ENCODE data around the gene HYCC1. TPM values are rescaled to one million over a fixed set of nuclear protein-coding genes. Genes with fewer than 3 reads are reported as not detected.
"Not testable (repeated sequence)": the region's sequence is repeated elsewhere in the genome, so short reads cannot be mapped to it uniquely, and the experiment has no call there.

Gene HYCC1
- total and polyA plus RNA-seq, 4 experiments from 2014 or later = 11.1 to 19.6 (median 17.6) TPM

GRCh38 chr7:23046336-23046735 is 32.4 kb upstream of the HYCC1 start:
- H3K4me1 ChIP-seq (ENCODE audit: insufficient read depth, low read length); POLR2A ChIA-PET (ENCODE audit: partially characterized antibody); CTCF ChIA-PET (ENCODE audit: partially characterized antibody); H3K4me1 Mint-ChIP-seq; H3K9me3 Mint-ChIP-seq; H3K27me3 Mint-ChIP-seq; DNase-seq; H3K4me3 Mint-ChIP-seq; H3K27me3 ChIP-seq (ENCODE audit: insufficient read depth, low read length); H3K27ac Mint-ChIP-seq; intact Hi-C loops (cut with micrococcal nuclease); H3K36me3 Mint-ChIP-seq; H3K4me3 ChIP-seq (ENCODE audit: low read length in 2 of 2); H3K27ac ChIP-seq (ENCODE audit: low read depth, low read length); H3K9me3 ChIP-seq (ENCODE audit: control insufficient read depth in 1 of 2, low read length in 2 of 2); H3K36me3 ChIP-seq (ENCODE audit: insufficient read depth, low read length): not testable (repeated sequence)

DNA sequence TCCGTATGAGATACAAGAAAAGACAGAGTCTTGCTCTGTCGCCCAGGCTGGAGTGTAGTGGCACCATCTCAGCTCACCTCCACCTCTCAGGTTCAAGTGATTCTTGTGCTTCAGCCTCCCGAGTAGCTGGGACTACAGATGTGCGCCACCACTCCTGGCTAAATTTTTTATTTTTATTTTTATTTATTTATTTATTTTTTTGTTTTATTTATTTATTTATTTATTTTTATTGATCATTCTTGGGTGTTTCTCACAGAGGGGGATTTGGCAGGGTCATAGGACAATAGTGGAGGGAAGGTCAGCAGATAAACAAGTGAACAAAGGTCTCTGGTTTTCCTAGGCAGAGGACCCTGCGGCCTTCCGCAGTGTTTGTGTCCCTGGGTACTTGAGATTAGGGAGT is 31.2 kb upstream of the HYCC1 start:
- H3K4me3 Mint-ChIP-seq; H3K36me3 Mint-ChIP-seq; H3K27me3 Mint-ChIP-seq; H3K4me3 ChIP-seq (ENCODE audit: low read length in 2 of 2); H3K4me1 Mint-ChIP-seq; intact Hi-C loops (cut with micrococcal nuclease); H3K9me3 Mint-ChIP-seq; H3K27ac ChIP-seq (ENCODE audit: low read depth, low read length); H3K36me3 ChIP-seq (ENCODE audit: insufficient read depth, low read length); H3K27ac Mint-ChIP-seq; DNase-seq; POLR2A ChIA-PET (ENCODE audit: partially characterized antibody); H3K9me3 ChIP-seq (ENCODE audit: control insufficient read depth in 1 of 2, low read length in 2 of 2); H3K4me1 ChIP-seq (ENCODE audit: insufficient read depth, low read length); H3K27me3 ChIP-seq (ENCODE audit: insufficient read depth, low read length): not testable (repeated sequence)
- CTCF ChIA-PET (ENCODE audit: partially characterized antibody) = interaction anchor here (2.7 kb wide), 1 partner anchor 9 kb away, joined by 27 read pairs; no protein-coding TSS in a partner anchor

DNA sequence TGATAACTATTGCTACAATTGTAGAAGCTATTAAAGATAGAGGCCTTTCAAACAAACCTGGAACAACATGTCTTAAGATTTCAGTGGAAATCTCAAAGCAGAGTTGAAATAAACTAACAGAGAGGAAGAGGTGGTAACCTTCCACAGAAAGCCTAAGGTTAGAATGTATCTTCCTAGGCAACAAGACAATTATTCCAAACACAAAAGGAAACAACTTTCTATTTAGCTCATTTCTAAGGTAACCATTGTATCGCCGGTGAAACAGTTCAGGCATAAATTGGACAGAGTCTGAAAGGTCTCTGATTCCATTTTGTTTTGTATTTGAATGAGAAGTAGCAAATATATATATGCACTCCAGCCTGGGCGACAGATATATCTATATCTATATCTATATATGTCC is 30.7 kb upstream of the HYCC1 start:
- ChIA-PET POLR2A (ENCODE audit: partially characterized antibody) (no interaction called here), CTCF (ENCODE audit: partially characterized antibody) (interaction anchor here (1.0 to 2.7 kb wide), 2 partner anchors 10 to 13 kb away, joined by 5 to 27 read pairs; no protein-coding TSS in a partner anchor)
- no peak overlapping the region for H3K27ac Mint-ChIP-seq
- H3K36me3 Mint-ChIP-seq = no peaks in the 10 kb centered on the region
- no peaks in the 10 kb centered on the region for H3K27me3 ChIP-seq (ENCODE audit: insufficient read depth, low read length)
- H3K27ac ChIP-seq (ENCODE audit: low read depth, low read length) = no peak overlapping the region
- H3K4me1 Mint-ChIP-seq = peaks cover 0 to 1% (median 0%) of the 10 kb centered on the region in 4 donors
- H3K9me3 Mint-ChIP-seq = peaks cover 0 to 5% (median 0%) of the 10 kb centered on the region in 8 donors
- no peak for DNase-seq
- no peaks in the 10 kb centered on the region for H3K36me3 ChIP-seq (ENCODE audit: insufficient read depth, low read length)
- H3K4me1 ChIP-seq (ENCODE audit: insufficient read depth, low read length) = no peaks in the 10 kb centered on the region
- no peaks in the 10 kb centered on the region for H3K9me3 ChIP-seq (ENCODE audit: control insufficient read depth in 1 of 2, low read length in 2 of 2)
- intact Hi-C loops (cut with micrococcal nuclease) = no loop called here
- H3K4me3 ChIP-seq (ENCODE audit: low read length in 2 of 2) = no peak overlapping the region
- peaks cover 2 to 3% of the 10 kb centered on the region in 2 donors for H3K27me3 Mint-ChIP-seq
- H3K4me3 Mint-ChIP-seq = no peak overlapping the region

GRCh38 chr7:23043441-23043840 is 29.5 kb upstream of the HYCC1 start:
- Mint-ChIP-seq H3K4me1 (peaks cover 0 to 1% (median 0%) of the 10 kb centered on the region in 4 donors), H3K27ac (no peak overlapping the region), H3K27me3 (peaks cover 2 to 3% of the 10 kb centered on the region in 2 donors), H3K9me3 (peaks cover 0 to 5% (median 0%) of the 10 kb centered on the region in 8 donors), H3K36me3 (no peaks in the 10 kb centered on the region), H3K4me3 (no peak overlapping the region)
- Histone ChIP-seq H3K4me1 (ENCODE audit: insufficient read depth, low read length) (no peaks in the 10 kb centered on the region), H3K27me3 (ENCODE audit: insufficient read depth, low read length) (no peaks in the 10 kb centered on the region), H3K9me3 (ENCODE audit: control insufficient read depth in 1 of 2, low read length in 2 of 2) (no peaks in the 10 kb centered on the region), H3K27ac (ENCODE audit: low read depth, low read length) (no peak overlapping the region), H3K36me3 (ENCODE audit: insufficient read depth, low read length) (no peaks in the 10 kb centered on the region), H3K4me3 (ENCODE audit: low read length in 2 of 2) (no peak overlapping the region)
- intact Hi-C loops (cut with micrococcal nuclease) = no loop called here
- POLR2A ChIA-PET (ENCODE audit: partially characterized antibody) = no interaction called here
- CTCF ChIA-PET (ENCODE audit: partially characterized antibody) = interaction anchor here (0.9 to 2.7 kb wide), 3 partner anchors 11 to 26 kb away, joined by 3 to 27 read pairs (median 5); no protein-coding TSS in a partner anchor
- DNase-seq = no peak

GRCh38 chr7:23039674-23040073 is 25.7 kb upstream of the HYCC1 start:
- CTCF ChIA-PET (ENCODE audit: partially characterized antibody); H3K4me3 Mint-ChIP-seq; H3K36me3 Mint-ChIP-seq; H3K27ac Mint-ChIP-seq; POLR2A ChIA-PET (ENCODE audit: partially characterized antibody); H3K4me1 Mint-ChIP-seq; H3K4me1 ChIP-seq (ENCODE audit: insufficient read depth, low read length); H3K27me3 ChIP-seq (ENCODE audit: insufficient read depth, low read length); H3K9me3 Mint-ChIP-seq; H3K9me3 ChIP-seq (ENCODE audit: control insufficient read depth in 1 of 2, low read length in 2 of 2); DNase-seq; intact Hi-C loops (cut with micrococcal nuclease); H3K36me3 ChIP-seq (ENCODE audit: insufficient read depth, low read length); H3K4me3 ChIP-seq (ENCODE audit: low read length in 2 of 2); H3K27me3 Mint-ChIP-seq; H3K27ac ChIP-seq (ENCODE audit: low read depth, low read length): not testable (repeated sequence)

DNA sequence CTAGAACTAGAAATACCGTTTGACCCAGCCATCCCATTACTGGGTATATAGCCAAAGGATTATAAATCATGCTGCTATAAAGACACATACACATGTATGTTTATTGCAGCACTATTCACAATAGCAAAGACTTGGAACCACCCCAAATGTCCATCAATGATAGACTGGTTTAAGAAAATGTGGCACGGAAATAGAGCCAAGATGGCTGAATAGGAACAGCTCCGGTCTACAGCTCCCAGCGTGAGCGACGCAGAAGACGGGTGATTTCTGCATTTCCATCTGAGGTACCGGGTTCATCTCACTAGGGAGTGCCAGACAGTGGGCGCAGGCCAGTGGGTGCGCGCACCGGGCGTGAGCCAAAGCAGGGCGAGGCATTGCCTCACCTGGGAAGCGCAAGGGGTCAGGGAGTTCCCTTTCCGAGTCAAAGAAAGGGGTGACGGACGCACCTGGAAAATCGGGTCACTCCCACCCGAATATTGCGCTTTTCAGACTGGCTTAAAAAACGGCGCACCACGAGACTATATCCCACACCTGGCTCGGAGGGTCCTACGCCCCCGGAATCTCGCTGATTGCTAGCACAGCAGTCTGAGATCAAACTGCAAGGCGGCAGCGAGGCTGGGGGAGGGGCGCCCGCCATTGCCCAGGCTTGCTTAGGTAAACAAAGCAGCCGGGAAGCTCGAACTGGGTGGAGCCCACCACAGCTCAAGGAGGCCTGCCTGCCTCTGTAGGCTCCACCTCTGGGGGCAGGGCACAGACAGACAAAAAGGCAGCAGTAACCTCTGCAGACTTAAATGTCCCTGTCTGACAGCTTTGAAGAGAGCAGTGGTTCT is 21.8 kb upstream of the HYCC1 start:
- H3K36me3 Mint-ChIP-seq; DNase-seq; H3K36me3 ChIP-seq (ENCODE audit: insufficient read depth, low read length); H3K27ac ChIP-seq (ENCODE audit: low read depth, low read length); H3K27ac Mint-ChIP-seq; H3K9me3 Mint-ChIP-seq; H3K4me1 ChIP-seq (ENCODE audit: insufficient read depth, low read length); H3K4me1 Mint-ChIP-seq; H3K4me3 Mint-ChIP-seq; H3K9me3 ChIP-seq (ENCODE audit: control insufficient read depth in 1 of 2, low read length in 2 of 2); intact Hi-C loops (cut with micrococcal nuclease); H3K4me3 ChIP-seq (ENCODE audit: low read length in 2 of 2); H3K27me3 ChIP-seq (ENCODE audit: insufficient read depth, low read length); POLR2A ChIA-PET (ENCODE audit: partially characterized antibody); CTCF ChIA-PET (ENCODE audit: partially characterized antibody): not testable (repeated sequence)
- H3K27me3 Mint-ChIP-seq = peaks cover 15 to 18% of the 10 kb centered on the region in 2 donors

DNA sequence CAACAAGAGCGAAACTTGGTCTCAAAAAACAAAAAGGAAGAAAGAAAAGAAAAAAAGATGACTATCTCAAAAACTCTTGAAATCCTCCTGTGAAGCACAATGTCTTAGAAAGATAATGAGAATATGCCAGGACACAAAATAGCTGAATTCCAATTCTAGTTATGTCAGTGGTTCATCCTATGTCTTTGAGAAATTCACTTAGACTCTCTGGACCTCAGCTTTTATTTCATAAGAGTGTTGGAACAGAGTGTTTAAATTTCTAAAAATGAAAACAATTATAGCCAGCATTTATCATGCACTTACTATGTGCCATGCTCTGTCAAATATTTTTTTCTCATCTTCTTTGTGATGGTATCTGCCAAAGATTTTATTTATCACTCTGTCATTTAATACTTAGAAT is 13.3 kb upstream of the HYCC1 start:
- POLR2A ChIA-PET (ENCODE audit: partially characterized antibody) = no interaction called here

More for the DNA sequence above, 13.3 kb upstream of the HYCC1 start:
- Histone ChIP-seq H3K27me3 (ENCODE audit: insufficient read depth, low read length) (no peaks in the 10 kb centered on the region), H3K9me3 (ENCODE audit: control insufficient read depth in 1 of 2, low read length in 2 of 2) (no peaks in the 10 kb centered on the region), H3K4me1 (ENCODE audit: insufficient read depth, low read length) (no peaks in the 10 kb centered on the region), H3K27ac (ENCODE audit: low read depth, low read length) (no peak overlapping the region), H3K36me3 (ENCODE audit: insufficient read depth, low read length) (no peaks in the 10 kb centered on the region), H3K4me3 (ENCODE audit: low read length in 2 of 2) (no peak overlapping the region)
- Mint-ChIP-seq H3K27me3 (no peaks in the 10 kb centered on the region), H3K36me3 (no peaks in the 10 kb centered on the region), H3K4me3 (no peak overlapping the region), H3K4me1 (peaks cover 0 to 3% (median under 1%) of the 10 kb centered on the region in 4 donors), H3K9me3 (no peaks in the 10 kb centered on the region), H3K27ac (no peak overlapping the region)
- CTCF ChIA-PET (ENCODE audit: partially characterized antibody) = interaction anchor here (1.2 kb wide), 1 partner anchor 29 kb away, joined by 3 read pairs; no protein-coding TSS in a partner anchor
- DNase-seq = no peak
- intact Hi-C loops (cut with micrococcal nuclease) = no loop called here

All from CD4-positive, alpha-beta memory T cell (primary cell).